GM19025 (cell line): ENCODE measurements around the gene RAB13.

Experiments
- ATAC-seq: cut with Tn5 transposase; IDR thresholded peaks from one replicate; pipeline ENCODE4 v1.9.1; 2021; ENCODE audit warnings: mild to moderate bottlenecking, low read depth, moderate library complexity; ENCODE audit not compliant: unreplicated experiment

Gene RAB13

DNA sequence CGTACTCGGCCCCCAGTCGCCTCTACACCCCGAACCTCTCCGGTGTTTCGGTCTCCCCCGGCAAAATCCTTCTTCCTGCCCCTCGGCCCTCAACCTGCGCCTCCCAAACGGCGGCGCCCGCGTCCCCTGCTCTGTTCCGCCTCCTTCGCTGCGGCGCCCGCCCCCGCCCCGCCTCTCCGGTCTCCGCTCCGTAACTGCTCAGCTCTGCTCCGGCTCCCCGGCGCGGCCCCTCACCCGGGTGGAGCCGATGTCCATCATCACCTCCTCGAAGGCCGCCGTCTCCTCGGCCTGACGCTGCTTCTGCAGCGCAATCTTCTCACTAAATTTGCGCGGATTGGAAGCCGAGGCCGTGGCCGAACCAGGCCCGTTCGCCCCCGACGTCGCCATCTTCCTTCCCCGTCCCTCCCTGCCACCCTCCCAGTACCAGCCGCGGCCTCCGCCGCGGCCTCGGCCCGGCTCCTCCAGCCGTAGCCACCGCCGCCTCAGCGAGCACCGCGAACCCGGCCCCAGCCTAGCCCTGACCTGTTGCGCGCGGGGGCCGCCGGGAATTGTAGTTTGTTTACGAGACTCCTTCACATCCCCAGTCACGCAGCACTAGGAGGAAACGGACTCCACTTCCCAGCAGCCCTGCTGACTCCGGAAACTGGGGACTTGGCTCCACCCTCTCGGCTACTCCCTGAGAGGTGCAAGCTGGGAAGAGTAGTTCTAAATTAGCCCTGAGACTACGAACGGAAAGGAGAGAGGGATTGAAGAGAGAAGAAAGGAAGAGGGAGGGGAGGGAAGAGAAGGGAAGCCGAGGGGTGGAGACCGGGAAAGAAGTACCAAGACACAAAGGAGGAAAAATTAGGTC is 27.8 kb downstream of the RAB13 start, which contains the start of gene CRTC2:
Gene CRTC2, minus strand, starts transcription at position 502 of the 850 bp plus-strand sequence. Its CDS starts 115 bp downstream, at position 387.
- ATAC-seq, result peak; percentile 76

DNA sequence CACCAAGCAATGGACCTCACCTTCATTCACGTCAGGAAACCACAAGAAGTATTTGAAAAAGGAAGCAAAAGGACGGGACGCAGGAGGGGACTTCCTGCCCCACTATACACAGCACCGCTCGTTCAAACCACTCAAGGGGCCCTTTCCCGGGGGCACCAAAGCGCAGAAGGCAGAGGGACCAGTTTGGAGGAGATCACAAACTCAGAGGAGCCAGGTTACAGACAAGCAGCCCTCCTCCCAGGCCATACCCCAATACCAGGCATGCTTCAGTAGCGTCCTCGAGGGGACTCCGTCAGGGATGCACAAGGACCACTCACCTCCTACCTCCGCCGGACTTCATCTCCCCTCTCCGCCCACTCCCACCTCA is 28.4 kb downstream of the RAB13 start:
- ATAC-seq, result no peak

DNA sequence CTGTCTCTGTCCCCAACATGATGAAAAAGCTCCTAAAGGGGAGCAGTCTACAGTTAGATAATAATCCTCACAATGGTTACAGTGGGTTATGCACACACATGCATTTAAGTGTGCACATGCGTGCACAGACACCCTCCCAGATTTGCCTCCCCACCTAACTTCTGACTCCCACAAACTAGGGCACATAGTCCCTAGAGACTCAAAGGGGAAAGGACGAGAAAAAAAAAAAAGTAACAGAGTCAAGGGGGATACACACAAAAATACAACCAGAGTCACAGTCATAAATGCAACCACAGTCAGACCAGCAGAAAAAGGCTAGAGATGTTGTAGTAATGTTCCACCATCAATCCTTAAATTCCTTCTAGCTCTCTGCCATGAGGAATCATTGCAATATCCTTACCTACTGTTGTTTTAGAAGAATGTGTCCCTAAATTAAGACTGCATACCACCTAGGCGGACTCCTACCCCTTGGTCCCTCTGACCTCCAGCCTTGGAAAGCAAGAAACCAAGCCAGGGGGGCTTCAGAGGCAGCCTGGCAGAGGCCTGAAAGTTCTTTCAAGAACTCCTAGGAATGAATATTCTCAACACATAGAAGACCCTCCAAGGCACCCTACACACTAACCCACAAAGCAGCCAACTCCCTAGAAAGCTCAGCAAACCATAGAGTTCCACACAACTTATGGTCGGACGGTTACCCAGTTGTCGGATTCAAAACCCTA is 29.0 kb downstream of the RAB13 start:
- no peak for ATAC-seq

DNA sequence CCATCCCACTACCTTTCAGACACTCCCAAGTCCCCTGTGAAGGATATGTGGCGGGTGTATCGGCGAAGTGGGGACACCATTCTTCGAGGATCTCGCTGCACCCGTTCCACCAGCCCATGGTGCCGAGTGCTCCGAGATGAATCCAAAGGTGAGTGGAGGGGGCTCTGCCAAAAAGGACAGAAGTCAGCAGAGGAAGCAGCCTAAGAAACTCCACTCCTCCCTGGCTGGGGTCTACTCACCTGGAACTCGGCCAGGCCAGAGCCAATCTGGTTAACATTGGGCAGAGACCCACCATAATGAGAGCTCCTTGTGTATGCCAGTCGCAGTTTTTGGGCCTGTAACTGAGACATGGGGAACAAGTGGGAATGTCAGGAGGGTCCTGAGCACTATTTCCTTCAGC is 31.3 kb downstream of the RAB13 start:
- ATAC-seq, result no peak

DNA sequence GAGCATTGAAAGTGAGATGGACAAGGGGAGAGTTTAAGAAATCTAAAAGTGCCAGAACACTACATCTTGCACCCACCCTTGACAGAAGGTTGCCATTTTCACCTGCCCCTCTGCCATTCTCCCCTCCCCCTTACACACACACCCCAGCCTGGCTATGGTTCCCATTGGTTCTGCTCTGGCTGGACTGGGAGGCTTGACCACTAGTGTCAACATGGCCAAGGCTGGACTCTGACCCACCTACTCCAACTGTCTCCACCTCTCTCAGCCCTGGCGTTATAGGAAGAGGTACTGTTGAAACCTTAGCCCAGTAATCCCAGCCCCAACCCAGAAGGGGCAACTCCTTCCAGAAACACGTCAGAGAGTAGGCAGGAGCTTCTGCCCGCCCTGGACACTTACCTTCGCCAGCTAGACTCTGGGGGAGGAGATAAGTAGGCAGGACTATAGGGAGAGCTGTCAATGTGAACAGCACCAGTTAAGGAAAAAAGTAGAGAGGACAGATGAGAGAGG is 32.2 kb downstream of the RAB13 start:
- ATAC-seq, result no peak

DNA sequence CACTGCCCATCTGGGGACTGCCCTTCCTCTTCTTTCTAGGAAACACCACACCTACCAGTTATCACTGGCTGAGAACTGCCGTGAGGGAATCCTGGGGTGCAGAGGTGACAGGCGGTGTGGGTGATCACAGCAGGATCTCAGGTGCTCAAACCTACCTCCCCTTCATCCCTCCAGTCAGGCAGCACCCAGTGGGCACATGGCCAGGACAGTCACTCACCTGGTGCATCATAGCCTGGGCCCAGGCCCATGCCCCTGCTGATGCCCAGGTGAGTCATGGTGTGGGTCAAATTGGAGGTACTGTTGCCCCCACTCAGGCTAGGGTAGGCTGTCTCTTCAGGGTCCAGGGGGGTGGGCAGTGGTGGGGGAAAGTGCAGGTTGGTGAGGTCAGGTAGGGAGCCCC is 34.3 kb downstream of the RAB13 start:
- no peak for ATAC-seq

DNA sequence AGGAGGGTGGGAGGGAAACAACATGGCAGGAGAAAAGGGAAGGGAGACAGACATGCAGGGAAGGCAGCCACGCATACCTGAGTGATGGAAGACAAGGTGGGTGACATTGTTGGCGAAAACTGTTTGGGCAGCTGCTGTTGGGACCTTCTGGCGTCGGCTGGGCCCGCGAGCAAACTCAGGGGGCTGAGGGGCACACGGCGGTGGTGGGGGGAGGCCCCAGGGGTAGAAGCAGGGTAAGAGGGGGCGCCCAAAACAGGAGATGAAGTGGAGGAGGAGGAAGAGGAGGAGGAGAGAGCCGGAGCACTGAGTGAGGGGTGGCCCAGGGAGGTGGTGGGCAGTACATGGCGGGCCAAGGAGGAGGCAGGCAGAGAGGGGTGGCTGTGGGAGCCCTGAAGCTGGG is 35.0 kb downstream of the RAB13 start:
- no peak for ATAC-seq

DNA sequence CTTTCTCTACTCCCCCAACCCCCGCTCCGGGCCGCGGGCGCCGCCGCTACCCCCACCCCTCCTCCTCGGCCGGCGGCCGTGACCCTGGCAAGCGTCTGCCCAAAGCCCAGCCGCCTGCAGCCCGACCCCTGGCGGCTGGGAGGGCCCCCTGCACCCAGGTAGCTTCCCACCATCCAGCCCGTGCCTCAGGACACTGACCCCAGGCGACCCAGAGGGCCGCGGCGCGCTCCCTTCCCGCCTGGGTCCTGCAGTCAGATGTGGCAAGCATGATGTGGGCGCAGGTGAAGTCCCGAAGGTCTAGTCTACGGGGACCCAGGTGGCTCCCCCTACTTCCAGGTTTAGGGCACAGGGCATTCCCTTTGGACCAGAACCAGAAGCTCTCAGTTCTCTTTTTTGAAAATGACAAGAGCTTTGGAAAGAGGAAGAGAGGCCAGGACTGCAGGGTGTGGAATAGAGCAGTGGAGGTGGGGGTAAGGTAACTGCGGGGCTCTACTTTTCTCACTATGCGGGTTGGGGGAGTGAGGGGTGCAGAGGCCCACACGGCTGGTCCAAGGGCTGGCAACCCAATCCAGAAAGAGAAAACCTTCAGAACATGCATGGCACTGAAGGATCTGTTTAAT is 39.4 kb downstream of the RAB13 start, which contains the start of gene DENND4B:
Gene DENND4B, minus strand, starts transcription at position 97 of the 620 bp plus-strand sequence. CDS start 2,344 bp downstream, outside the sequence.
- peak; percentile 64 for ATAC-seq

DNA sequence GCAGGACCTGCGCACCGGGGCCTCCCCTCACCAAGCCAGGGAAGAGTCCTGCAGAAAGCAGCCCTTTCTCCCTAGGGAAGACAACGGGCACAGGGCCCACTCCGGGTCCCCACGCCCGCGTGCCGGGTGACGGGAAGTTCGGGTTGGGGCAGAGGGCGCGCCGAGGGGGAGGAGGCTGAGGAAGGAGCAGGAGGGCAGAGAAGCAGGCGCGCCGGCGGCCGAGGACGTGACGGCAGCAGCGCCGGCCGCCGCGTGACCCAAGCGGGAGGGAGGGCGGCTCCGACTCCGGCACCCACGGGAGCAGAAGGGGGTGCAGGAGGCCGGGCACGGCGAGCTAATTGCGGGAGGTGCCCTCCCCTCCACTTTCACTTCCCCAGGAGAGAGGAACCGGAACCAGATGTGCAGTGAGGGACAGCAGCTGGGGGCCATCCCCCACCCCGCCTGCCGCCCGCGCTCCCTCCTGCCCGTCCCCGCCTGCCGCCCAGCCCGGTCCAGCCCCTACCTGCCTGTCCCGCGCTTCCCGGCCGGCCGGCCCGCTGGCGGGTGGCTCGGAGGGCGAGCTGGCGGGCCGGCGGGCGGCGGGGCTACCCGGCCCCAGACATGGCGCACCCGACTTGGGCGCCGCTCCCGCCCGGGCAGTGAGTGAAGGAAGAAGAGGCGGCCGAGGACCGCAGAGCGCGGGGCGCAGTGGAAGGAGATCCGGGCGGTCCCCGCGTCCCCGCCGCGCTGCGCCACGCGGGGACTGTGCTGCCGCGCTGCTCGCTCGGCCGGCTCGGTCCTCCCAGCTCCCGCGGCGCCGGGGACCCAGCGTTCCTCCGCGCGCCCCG is 40.1 kb downstream of the RAB13 start:
- peak; percentile 64 for ATAC-seq

- ATAC-seq, result no peak
Measured at GRCh38 chr1:153945131-153945794, 40.9 kb downstream of the RAB13 start.

- ATAC-seq, result no peak
Measured at GRCh38 chr1:153944827-153945117, 41.4 kb downstream of the RAB13 start.

DNA sequence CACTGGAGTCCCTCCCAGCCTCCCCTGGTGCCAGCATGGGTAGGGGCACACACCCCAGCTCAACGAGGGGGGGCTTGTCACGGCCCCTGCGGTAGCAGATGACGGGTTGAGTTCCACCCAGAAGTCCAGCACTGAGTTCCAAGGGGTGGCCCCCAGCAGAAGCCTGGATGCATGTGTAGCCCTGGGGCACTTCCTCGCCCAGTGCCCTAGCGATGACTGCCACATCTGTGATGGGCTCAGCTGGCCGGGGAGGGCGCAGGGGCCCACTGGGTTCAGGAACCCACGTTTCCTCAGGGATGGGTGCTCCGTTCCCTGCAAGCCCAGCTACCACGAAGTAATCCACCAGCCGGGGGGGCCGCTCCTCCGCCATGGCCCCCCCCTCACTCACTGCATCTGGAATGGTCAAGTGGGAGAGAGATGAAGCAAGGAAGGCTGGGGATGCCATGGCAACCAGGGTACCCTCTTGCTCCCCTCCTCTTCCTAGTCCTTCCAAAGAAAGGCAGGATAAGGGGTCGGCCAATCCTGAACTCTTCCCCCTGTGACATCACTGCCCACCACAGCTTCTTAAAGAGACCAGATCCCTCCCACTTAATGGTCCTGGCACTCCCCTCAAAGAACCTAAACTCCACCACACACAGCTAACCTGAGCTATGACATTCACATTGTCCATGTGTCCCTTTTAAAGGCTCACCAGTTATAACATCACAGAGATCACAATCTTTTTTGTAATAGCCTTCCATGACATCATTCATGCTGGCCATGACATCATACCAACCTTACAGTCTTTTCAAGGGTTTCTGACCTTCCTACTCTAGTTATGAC is 41.9 kb downstream of the RAB13 start:
- no peak for ATAC-seq

DNA sequence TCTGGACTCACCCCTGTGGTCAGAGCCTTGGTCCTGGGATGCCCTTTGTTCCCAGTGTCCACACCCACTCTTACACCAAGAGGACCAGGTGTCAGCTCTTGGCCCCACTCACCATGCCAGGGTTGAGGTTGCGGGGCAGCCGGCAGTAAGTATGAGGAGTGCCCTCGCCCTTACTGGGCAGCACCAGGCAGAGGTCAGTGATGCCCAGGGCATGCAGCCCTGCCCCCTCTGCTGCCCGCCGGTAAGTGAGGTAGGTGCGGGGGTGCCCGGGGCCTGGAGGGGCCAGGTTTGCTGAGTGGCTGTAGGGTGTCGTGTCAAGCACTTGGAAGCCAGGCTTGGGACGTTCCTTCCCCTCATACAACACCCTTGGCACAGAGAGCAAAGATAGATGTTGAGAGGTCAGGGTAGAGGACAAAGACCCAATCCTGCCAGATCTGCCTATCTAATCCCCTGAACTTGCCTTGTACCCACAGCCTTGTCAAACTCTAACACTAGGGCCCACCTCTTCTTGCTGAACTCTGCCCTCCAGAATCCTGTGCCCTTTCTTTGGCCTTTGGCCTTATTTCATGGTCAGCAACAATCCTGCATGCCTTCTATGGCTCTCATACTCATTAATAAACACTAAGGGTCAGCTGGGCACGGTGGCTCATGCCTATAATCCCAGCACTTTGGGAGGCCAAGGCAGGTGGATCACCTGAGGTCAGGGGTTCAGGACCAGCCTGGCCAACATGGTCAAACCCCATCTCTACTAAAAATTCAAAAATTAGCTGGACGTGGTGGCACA is 43.2 kb downstream of the RAB13 start:
- no peak for ATAC-seq

GRCh38 chr1:153941826-153942725 is 44.1 kb downstream of the RAB13 start:
- no peak for ATAC-seq

DNA sequence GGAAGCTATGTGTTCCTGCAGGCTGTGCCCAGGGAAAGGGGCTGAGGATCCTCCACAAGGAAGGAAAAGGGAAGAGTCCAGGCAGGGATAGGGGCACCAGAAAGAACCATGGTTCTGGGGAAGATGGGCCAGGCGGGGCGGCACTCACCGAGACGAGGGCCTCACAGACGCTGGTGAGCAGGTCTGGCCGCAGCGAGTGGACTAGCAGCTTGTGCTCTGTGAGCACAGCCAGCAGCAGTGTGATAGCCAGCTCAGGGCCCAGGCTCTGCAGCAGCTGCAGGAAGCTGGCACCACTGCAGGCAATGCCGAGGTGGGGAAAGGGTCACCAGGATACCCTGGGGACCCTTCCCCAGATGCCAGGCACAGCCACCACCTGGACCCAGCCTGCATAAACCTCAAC is 45.4 kb downstream of the RAB13 start:
- ATAC-seq, result no peak

GRCh38 chr1:153939476-153939875 is 46.7 kb downstream of the RAB13 start:
- no peak for ATAC-seq

GRCh38 chr1:153938996-153939395 is 47.1 kb downstream of the RAB13 start:
- no peak for ATAC-seq
